ENCODE measurements around the gene PHETA1. TPM values are rescaled to one million over a fixed set of nuclear protein-coding genes. Genes with fewer than 3 reads are reported as not detected.

The PHETA1 gene
- total RNA-seq, 1 experiment from 2014 or later = 12.4 TPM

DNA sequence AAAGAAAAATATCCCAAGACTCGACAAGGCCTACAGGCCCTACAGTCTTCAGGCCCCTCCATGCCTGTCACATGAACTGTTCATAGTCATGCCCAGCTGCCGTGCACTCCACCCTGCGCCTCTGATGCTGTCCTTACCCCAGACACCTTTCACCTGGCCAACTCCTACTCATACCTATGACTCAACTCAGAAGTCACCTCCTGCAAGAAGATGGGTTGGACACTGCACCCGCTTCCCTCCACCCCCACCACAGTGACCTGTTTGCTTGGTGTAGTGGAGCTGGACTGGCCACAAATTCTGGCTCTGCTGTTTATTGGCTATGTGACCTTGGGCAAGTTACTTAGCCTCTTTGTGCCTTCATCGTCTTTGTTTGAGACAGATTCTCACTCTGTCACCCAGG lies 56.2 kb downstream of the PHETA1 start:
- DNase-seq (ENCODE audit: low spot score) = no peak
- H3K27me3 Mint-ChIP-seq (ENCODE audit: low read depth) = no peaks in the 10 kb centered on the region; the same call in 1 of the 2 replicates
- H3K4me1 Mint-ChIP-seq = 0 out of 2 replicates have a peak, but pooled peaks cover 3% of the 10 kb centered on the region
- ChIA-PET CTCF (interaction anchor here (0.6 to 4.2 kb wide), 5 partner anchors 9 to 37 kb away, joined by 3 to 20 read pairs (median 4); no protein-coding TSS in a partner anchor), POLR2A (no interaction called here)
- H3K36me3 Mint-ChIP-seq = peaks cover 3% of the 10 kb centered on the region
- no peak overlapping the region for H3K4me3 Mint-ChIP-seq
- H3K27ac Mint-ChIP-seq = no peak overlapping the region
- 0 out of 2 replicates have a peak, but pooled peaks cover under 1% of the 10 kb centered on the region for H3K9me3 Mint-ChIP-seq
- TF ChIP-seq, protein P1, sequence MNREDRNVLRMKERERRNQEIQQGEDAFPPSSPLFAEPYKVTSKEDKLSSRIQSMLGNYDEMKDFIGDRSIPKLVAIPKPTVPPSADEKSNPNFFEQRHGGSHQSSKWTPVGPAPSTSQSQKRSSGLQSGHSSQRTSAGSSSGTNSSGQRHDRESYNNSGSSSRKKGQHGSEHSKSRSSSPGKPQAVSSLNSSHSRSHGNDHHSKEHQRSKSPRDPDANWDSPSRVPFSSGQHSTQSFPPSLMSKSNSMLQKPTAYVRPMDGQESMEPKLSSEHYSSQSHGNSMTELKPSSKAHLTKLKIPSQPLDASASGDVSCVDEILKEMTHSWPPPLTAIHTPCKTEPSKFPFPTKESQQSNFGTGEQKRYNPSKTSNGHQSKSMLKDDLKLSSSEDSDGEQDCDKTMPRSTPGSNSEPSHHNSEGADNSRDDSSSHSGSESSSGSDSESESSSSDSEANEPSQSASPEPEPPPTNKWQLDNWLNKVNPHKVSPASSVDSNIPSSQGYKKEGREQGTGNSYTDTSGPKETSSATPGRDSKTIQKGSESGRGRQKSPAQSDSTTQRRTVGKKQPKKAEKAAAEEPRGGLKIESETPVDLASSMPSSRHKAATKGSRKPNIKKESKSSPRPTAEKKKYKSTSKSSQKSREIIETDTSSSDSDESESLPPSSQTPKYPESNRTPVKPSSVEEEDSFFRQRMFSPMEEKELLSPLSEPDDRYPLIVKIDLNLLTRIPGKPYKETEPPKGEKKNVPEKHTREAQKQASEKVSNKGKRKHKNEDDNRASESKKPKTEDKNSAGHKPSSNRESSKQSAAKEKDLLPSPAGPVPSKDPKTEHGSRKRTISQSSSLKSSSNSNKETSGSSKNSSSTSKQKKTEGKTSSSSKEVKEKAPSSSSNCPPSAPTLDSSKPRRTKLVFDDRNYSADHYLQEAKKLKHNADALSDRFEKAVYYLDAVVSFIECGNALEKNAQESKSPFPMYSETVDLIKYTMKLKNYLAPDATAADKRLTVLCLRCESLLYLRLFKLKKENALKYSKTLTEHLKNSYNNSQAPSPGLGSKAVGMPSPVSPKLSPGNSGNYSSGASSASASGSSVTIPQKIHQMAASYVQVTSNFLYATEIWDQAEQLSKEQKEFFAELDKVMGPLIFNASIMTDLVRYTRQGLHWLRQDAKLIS (CRISPR knock-in tag; IDR thresholded peaks at IDR 0.05; ENCODE audit: borderline replicate concordance) = no peak
- TF ChIP-seq SP1 (CRISPR knock-in tag; conservative IDR thresholded peaks at IDR 0.05) (no peak), ZNF219 (CRISPR knock-in tag; IDR thresholded peaks at IDR 0.05; ENCODE audit: borderline replicate concordance) (no peak), ZNF317 (CRISPR knock-in tag; IDR thresholded peaks at IDR 0.05; ENCODE audit: borderline replicate concordance, low read depth) (no peak), JUN (CRISPR knock-in tag; IDR thresholded peaks at IDR 0.05) (no peak), FOXP1 (CRISPR knock-in tag; IDR thresholded peaks at IDR 0.05; ENCODE audit: borderline replicate concordance) (no peak), NR1H2 (CRISPR knock-in tag; IDR thresholded peaks at IDR 0.05) (no peak), GRHL2 (CRISPR knock-in tag; IDR thresholded peaks at IDR 0.05; ENCODE audit: insufficient replicate concordance, severe bottlenecking) (no peak), KAT7 (CRISPR knock-in tag; IDR thresholded peaks at IDR 0.05; ENCODE audit: borderline replicate concordance) (no peak), IRF2 (CRISPR knock-in tag; IDR thresholded peaks at IDR 0.05; ENCODE audit: borderline replicate concordance, low read depth) (no peak), TEAD1 (CRISPR knock-in tag; IDR thresholded peaks at IDR 0.05) (no peak), NR2C2 (CRISPR knock-in tag; IDR thresholded peaks at IDR 0.05) (no peak)
- TF ChIP-seq, protein P2, sequence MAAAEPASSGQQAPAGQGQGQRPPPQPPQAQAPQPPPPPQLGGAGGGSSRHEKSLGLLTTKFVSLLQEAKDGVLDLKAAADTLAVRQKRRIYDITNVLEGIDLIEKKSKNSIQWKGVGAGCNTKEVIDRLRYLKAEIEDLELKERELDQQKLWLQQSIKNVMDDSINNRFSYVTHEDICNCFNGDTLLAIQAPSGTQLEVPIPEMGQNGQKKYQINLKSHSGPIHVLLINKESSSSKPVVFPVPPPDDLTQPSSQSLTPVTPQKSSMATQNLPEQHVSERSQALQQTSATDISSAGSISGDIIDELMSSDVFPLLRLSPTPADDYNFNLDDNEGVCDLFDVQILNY (CRISPR knock-in tag; IDR thresholded peaks at IDR 0.05) = no peak
- TF ChIP-seq, protein P3, sequence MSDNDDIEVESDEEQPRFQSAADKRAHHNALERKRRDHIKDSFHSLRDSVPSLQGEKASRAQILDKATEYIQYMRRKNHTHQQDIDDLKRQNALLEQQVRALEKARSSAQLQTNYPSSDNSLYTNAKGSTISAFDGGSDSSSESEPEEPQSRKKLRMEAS (CRISPR knock-in tag; IDR thresholded peaks at IDR 0.05) = no peak
- TF ChIP-seq, protein P4, sequence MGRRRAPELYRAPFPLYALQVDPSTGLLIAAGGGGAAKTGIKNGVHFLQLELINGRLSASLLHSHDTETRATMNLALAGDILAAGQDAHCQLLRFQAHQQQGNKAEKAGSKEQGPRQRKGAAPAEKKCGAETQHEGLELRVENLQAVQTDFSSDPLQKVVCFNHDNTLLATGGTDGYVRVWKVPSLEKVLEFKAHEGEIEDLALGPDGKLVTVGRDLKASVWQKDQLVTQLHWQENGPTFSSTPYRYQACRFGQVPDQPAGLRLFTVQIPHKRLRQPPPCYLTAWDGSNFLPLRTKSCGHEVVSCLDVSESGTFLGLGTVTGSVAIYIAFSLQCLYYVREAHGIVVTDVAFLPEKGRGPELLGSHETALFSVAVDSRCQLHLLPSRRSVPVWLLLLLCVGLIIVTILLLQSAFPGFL (CRISPR knock-in tag; IDR thresholded peaks at IDR 0.05; ENCODE audit: borderline replicate concordance) = no peak
- ATAC-seq = no peak

DNA sequence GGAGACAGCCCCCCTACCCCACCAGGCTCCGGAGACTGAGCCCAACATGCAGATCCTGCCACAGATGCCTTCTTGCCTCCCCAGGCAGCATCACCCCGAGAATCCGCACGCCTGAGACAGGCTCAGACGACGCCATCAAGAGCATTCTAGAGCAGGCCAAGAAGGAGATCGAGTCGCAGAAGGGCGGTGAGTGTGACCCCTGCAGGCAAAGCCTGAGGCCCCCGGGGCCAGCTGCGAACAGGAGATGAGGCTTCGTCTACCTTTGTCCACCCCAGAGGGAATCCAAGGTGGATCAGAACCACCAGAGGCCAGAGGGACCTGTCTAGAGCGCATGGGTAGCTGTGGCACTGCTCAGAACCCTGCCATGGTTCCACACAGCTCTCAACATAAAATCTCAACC lies 56.9 kb downstream of the PHETA1 start:
- H3K36me3 Mint-ChIP-seq = peaks cover 9% of the 10 kb centered on the region
- ChIA-PET CTCF (interaction anchor here (0.6 to 4.2 kb wide), 3 partner anchors 12 to 109 kb away, joined by 3 to 20 read pairs (median 4); no protein-coding TSS in a partner anchor), POLR2A (no interaction called here)
- H3K27ac Mint-ChIP-seq = no peak overlapping the region
- 0 out of 2 replicates have a peak, but pooled peaks cover 3% of the 10 kb centered on the region for H3K4me1 Mint-ChIP-seq
- no peaks in the 10 kb centered on the region; the same call in 1 of the 2 replicates for H3K27me3 Mint-ChIP-seq (ENCODE audit: low read depth)
- H3K4me3 Mint-ChIP-seq = no peak overlapping the region
- H3K9me3 Mint-ChIP-seq = 0 out of 2 replicates have a peak, but pooled peaks cover 7% of the 10 kb centered on the region
- ATAC-seq (no peak), DNase-seq (ENCODE audit: low spot score) (no peak)
- TF ChIP-seq ETV6 (CRISPR knock-in tag; IDR thresholded peaks at IDR 0.05) (no peak), NR3C1 (CRISPR knock-in tag; conservative IDR thresholded peaks at IDR 0.05; ENCODE audit: low read depth) (no peak), ZNF121 (CRISPR knock-in tag; IDR thresholded peaks at IDR 0.05) (no peak), ZNF317 (CRISPR knock-in tag; IDR thresholded peaks at IDR 0.05; ENCODE audit: borderline replicate concordance, low read depth) (no peak), ZNF138 (CRISPR knock-in tag; conservative IDR thresholded peaks at IDR 0.05) (no peak), FOXJ3 (CRISPR knock-in tag; IDR thresholded peaks at IDR 0.05; ENCODE audit: borderline replicate concordance) (no peak), ELF4 (CRISPR knock-in tag; IDR thresholded peaks at IDR 0.05; ENCODE audit: low read depth) (no peak), IRF2 (CRISPR knock-in tag; IDR thresholded peaks at IDR 0.05; ENCODE audit: borderline replicate concordance, low read depth) (no peak), EMX1 (CRISPR knock-in tag; IDR thresholded peaks at IDR 0.05) (no peak)
- TF ChIP-seq, protein P5, sequence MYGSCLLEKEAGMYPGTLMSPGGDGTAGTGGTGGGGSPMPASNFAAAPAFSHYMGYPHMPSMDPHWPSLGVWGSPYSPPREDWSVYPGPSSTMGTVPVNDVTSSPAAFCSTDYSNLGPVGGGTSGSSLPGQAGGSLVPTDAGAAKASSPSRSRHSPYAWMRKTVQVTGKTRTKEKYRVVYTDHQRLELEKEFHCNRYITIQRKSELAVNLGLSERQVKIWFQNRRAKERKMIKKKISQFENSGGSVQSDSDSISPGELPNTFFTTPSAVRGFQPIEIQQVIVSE (CRISPR knock-in tag; IDR thresholded peaks at IDR 0.05; ENCODE audit: borderline replicate concordance) = no peak
- TF ChIP-seq, protein P6, sequence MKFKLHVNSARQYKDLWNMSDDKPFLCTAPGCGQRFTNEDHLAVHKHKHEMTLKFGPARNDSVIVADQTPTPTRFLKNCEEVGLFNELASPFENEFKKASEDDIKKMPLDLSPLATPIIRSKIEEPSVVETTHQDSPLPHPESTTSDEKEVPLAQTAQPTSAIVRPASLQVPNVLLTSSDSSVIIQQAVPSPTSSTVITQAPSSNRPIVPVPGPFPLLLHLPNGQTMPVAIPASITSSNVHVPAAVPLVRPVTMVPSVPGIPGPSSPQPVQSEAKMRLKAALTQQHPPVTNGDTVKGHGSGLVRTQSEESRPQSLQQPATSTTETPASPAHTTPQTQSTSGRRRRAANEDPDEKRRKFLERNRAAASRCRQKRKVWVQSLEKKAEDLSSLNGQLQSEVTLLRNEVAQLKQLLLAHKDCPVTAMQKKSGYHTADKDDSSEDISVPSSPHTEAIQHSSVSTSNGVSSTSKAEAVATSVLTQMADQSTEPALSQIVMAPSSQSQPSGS (CRISPR knock-in tag; IDR thresholded peaks at IDR 0.05; ENCODE audit: borderline replicate concordance, low read depth) = no peak
- TF ChIP-seq, protein P7, sequence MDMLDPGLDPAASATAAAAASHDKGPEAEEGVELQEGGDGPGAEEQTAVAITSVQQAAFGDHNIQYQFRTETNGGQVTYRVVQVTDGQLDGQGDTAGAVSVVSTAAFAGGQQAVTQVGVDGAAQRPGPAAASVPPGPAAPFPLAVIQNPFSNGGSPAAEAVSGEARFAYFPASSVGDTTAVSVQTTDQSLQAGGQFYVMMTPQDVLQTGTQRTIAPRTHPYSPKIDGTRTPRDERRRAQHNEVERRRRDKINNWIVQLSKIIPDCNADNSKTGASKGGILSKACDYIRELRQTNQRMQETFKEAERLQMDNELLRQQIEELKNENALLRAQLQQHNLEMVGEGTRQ (CRISPR knock-in tag; IDR thresholded peaks at IDR 0.05) = no peak

All from WTC11 (cell line).